Measurements from ENCODE around the gene SAT2.

Gene SAT2

DNA sequence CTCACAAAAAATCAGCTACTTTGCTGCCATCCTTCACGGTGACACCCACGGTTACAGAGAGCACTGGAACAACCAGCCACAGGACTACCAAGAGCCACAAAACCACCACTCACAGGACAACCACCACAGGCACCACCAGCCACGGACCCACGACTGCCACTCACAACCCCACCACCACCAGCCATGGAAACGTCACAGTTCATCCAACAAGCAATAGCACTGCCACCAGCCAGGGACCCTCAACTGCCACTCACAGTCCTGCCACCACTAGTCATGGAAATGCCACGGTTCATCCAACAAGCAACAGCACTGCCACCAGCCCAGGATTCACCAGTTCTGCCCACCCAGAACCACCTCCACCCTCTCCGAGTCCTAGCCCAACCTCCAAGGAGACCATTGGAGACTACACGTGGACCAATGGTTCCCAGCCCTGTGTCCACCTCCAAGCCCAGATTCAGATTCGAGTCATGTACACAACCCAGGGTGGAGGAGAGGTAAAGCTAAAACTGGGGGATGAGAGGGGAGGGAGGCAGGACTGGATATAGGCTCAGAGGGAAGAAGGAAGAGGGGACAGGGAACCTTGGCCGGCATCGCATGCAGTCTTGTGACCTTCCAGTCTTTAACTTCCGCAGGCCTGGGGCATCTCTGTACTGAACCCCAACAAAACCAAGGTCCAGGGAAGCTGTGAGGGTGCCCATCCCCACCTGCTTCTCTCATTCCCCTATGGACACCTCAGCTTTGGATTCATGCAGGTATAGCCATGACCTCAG, 47.6 kb downstream of the SAT2 start:
- in situ Hi-C loops (cut with HindIII; ENCODE audit: low pct_ligation_motif_present, low pct_unique_long_range_greater_than_20kb, low sequenced_read_pairs) = no loop called here
- no peak for DNase-seq

GRCh38 chr17:7579001-7579833, 48.4 kb downstream of the SAT2 start, which contains the start of gene CD68:
Gene CD68 (plus strand): TSS chr17:7579638. CDS start chr17:7579678, 40 bp downstream.
- in situ Hi-C loops (cut with HindIII; ENCODE audit: low pct_ligation_motif_present, low pct_unique_long_range_greater_than_20kb, low sequenced_read_pairs) = no loop called here
- DNase-seq = peak; percentile 89

DNA sequence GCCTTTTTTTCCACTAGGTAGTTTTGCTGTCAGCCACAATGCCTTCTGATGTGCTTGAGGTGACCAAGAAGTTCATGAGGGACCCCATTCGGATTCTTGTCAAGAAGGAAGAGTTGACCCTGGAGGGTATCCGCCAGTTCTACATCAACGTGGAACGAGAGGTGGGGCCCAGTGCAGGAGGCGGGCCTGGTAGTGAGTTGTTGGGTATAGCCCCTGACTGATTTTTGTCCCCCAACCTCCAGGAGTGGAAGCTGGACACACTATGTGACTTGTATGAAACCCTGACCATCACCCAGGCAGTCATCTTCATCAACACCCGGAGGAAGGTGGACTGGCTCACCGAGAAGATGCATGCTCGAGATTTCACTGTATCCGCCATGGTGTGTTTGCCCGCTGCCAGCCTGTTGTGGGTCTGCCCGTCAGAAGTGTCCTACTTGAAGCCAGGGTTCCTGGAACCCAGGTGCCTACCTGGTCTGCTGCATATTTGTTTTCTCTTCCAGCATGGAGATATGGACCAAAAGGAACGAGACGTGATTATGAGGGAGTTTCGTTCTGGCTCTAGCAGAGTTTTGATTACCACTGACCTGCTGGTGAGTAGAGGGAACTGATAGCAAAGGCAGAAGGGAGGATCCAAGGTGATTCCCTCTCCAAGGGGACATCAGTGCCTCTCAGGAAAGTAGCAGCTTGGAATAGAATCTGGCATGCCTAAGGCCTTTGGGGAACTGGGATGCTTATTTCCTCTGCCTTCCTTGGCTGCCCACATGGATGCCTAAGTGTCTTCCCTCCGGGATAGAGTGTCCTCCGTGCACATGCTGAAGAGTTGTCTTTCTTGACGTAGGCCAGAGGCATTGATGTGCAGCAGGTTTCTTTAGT, 50.1 kb downstream of the SAT2 start:
- DNase-seq = no peak
- in situ Hi-C loops (cut with HindIII; ENCODE audit: low pct_ligation_motif_present, low pct_unique_long_range_greater_than_20kb, low sequenced_read_pairs) = no loop called here

GRCh38 chr17:7576432-7576937, 51.1 kb downstream of the SAT2 start:
- in situ Hi-C loops (cut with HindIII; ENCODE audit: low pct_ligation_motif_present, low pct_unique_long_range_greater_than_20kb, low sequenced_read_pairs) = no loop called here
- no peak for DNase-seq

All from ACHN (cell line).